Activated naive CD4-positive, alpha-beta T cell treated with anti-CD3 and anti-CD28 coated beads, Interleukin-2, amount 50 U/mL, for 72 hours (primary cell): ENCODE measurements around the gene KRT28. TPM values are rescaled to one million over a fixed set of nuclear protein-coding genes. Genes with fewer than 3 reads are reported as not detected.
"Not testable (repeated sequence)": the region's sequence is repeated elsewhere in the genome, so short reads cannot be mapped to it uniquely, and the experiment has no call there.

Experiments used
- ATAC-seq, 2 donors: fragments of 150-1000 bp; cut with Tn5 transposase; 2 replicates each; pipeline ENCODE4 v1.10.0; 2021; ENCODE audit warnings: mild to moderate bottlenecking in 2 of 2, moderate library complexity in 2 of 2
- DNase-seq, 2 donors: peaks; one replicate each; pipeline ENCODE4 v3.0.0; 2021 to 2022; ENCODE audit warnings: low spot score in 2 of 2
- H3K27ac Mint-ChIP-seq, 2 donors: one replicate each; pipeline ENCODE4 v1.8.0; 2022; ENCODE audit warnings: mild to moderate bottlenecking in 2 of 2, mixed read lengths in 2 of 2
- H3K36me3 Mint-ChIP-seq, 2 donors: one replicate each; pipeline ENCODE4 v1.8.0; 2022; ENCODE audit warnings: mixed read lengths in 2 of 2
- H3K9me3 Mint-ChIP-seq, 2 donors: one replicate each; pipeline ENCODE4 v1.8.0; 2022; ENCODE audit warnings: mixed read lengths in 2 of 2
- total RNA-seq, 2 donors: library from RNA; stranded (reverse); gene quantifications; one replicate each; pipeline ENCODE4 v1.2.3, GENCODE V29; 2022

KRT28 gene
- total RNA-seq, 2 donors from 2014 or later, result not detected

GRCh38 chr17:40760105-40761016 lies 39.4 kb downstream of the KRT28 start:
- ATAC-seq, result no peak
- Mint-ChIP-seq H3K27ac (no peak overlapping the region), H3K9me3 (peaks cover 23 to 28% of the 10 kb centered on the region in 2 donors)

GRCh38 chr17:40755231-40755630 lies 44.5 kb downstream of the KRT28 start, which contains the start of gene KRT25:
TSS of gene KRT25 (minus strand) at chr17:40755331. CDS start at chr17:40755271, 60 bp downstream.
- H3K36me3 Mint-ChIP-seq, result peaks cover 0 to 6% of the 10 kb centered on the region in 2 donors
- H3K9me3 Mint-ChIP-seq, result peaks cover under 1 to 6% of the 10 kb centered on the region in 2 donors
- ATAC-seq (no peak), DNase-seq (no peak)
- no peak within 1 kb of the TSS for H3K27ac Mint-ChIP-seq

More at GRCh38 chr17:40760105-40761016, 39.4 kb downstream of the KRT28 start:
- peaks cover 15 to 21% of the 10 kb centered on the region in 2 donors for H3K36me3 Mint-ChIP-seq
- DNase-seq, result no peak

GRCh38 chr17:40753804-40754203 lies 46.0 kb downstream of the KRT28 start:
- Mint-ChIP-seq H3K36me3 (no peaks in the 10 kb centered on the region), H3K27ac (no peak overlapping the region), H3K9me3 (no peaks in the 10 kb centered on the region)
- no peak for ATAC-seq
- DNase-seq, result no peak

- Mint-ChIP-seq H3K36me3 (no peaks in the 10 kb centered on the region), H3K27ac (no peak overlapping the region), H3K9me3 (no peaks in the 10 kb centered on the region)
- DNase-seq (no peak), ATAC-seq (no peak)
Observed at GRCh38 chr17:40751065-40751464, 48.7 kb downstream of the KRT28 start.

- ATAC-seq (no peak), DNase-seq (no peak)
- Mint-ChIP-seq H3K36me3 (no peaks in the 10 kb centered on the region), H3K9me3 (no peaks in the 10 kb centered on the region), H3K27ac (no peak overlapping the region)
Observed at GRCh38 chr17:40750391-40750790, 49.4 kb downstream of the KRT28 start.

- not testable (repeated sequence) for H3K27ac Mint-ChIP-seq, DNase-seq, ATAC-seq, H3K9me3 Mint-ChIP-seq, H3K36me3 Mint-ChIP-seq
Observed at GRCh38 chr17:40748666-40749065, 51.1 kb downstream of the KRT28 start.

Other genes with a start within 250 kb of the KRT28 start
- 100 to 1,000 TPM; 287 to 301 TPM for gene CCR7, start 234.5 kb downstream of the KRT28 start, total RNA-seq
- gene SMARCE1, start 152.1 kb downstream of the KRT28 start, total RNA-seq, result 10 to 100 TPM; 85.6 to 93.9 TPM
- gene KRT222, start 134.8 kb downstream of the KRT28 start, total RNA-seq, result not detected
- not detected for gene KRT24, start 96.2 kb downstream of the KRT28 start, total RNA-seq
- gene KRT25, start 44.6 kb downstream of the KRT28 start, total RNA-seq, result not detected
- gene KRT26, start 27.8 kb downstream of the KRT28 start, total RNA-seq, result not detected
- gene KRT27, start 17.4 kb downstream of the KRT28 start, total RNA-seq, result not detected
- 10 to 100 TPM; 28.2 to 33.2 TPM for gene KRT10, start 22.7 kb upstream of the KRT28 start, total RNA-seq
- gene KRT12, start 67.3 kb upstream of the KRT28 start, total RNA-seq, result not detected
- gene KRT20, start 85.3 kb upstream of the KRT28 start, total RNA-seq, result not detected
- not detected for gene KRT23, start 137.7 kb upstream of the KRT28 start, total RNA-seq
- gene KRT39, start 167.0 kb upstream of the KRT28 start, total RNA-seq, result not detected
- gene KRT40, start 184.4 kb upstream of the KRT28 start, total RNA-seq, result not detected
- not detected for gene KRTAP3-3, start 194.2 kb upstream of the KRT28 start, total RNA-seq
- not detected for gene KRTAP3-2, start 199.9 kb upstream of the KRT28 start, total RNA-seq
- gene KRTAP3-1, start 209.2 kb upstream of the KRT28 start, total RNA-seq, result not detected
- gene KRTAP1-5, start 227.2 kb upstream of the KRT28 start, total RNA-seq, result not detected
- gene KRTAP1-4, start 230.2 kb upstream of the KRT28 start, total RNA-seq, result not detected
- not detected for gene KRTAP1-3, start 234.9 kb upstream of the KRT28 start, total RNA-seq
- not detected for gene KRTAP1-1, start 241.5 kb upstream of the KRT28 start, total RNA-seq
- not detected for gene KRTAP2-1, start 247.4 kb upstream of the KRT28 start, total RNA-seq